NOMO-1 (cell line): Measurements from ENCODE around the gene GRIP1.

ENCODE experiments used
- DNase-seq, 2 experiments: peaks; one replicate each; lab custom pipeline; 2025; ENCODE audit not compliant: unreplicated experiment in 2 of 2; lab: John Stamatoyannopoulos, UW

The GRIP1 gene

DNA sequence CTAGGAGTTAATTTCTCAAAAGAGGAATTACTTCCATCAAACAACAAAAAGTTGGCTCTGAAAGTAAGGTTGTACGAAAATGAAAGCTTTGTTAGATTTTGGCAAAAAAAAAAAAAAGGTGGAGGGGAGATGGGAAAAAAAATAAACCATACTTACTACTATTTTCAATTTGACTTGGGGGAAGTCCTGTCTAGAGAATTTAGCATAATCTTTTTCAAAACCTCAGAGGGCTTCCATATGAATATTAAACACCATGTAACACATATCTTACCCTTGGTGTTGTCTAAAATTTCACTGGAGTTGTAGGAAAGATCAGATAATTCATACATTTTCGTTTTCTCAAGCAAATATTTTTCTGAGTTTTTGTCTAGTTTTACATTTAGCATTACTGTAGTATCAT is 17.5 kb downstream of the GRIP1 start:
- no peak for DNase-seq

DNA sequence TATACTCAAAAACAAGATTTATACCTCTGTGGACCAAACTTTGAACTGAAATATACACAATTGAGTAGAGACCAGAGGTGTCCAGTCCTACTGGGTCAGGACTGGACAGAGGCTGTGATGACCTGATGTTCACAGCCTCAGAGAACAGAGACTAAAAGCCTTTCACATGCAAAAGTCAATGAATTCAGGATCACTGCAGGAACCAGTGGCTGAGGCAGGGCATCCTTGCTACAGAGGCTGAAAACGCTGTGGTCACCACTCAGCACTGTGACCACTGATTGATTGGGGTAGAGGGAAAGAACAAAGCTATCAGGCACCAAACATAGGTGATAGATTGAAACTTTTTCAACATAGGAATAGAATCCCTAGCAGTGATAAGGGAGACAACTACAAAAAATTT is 25.1 kb downstream of the GRIP1 start:
- no peak for DNase-seq

DNA sequence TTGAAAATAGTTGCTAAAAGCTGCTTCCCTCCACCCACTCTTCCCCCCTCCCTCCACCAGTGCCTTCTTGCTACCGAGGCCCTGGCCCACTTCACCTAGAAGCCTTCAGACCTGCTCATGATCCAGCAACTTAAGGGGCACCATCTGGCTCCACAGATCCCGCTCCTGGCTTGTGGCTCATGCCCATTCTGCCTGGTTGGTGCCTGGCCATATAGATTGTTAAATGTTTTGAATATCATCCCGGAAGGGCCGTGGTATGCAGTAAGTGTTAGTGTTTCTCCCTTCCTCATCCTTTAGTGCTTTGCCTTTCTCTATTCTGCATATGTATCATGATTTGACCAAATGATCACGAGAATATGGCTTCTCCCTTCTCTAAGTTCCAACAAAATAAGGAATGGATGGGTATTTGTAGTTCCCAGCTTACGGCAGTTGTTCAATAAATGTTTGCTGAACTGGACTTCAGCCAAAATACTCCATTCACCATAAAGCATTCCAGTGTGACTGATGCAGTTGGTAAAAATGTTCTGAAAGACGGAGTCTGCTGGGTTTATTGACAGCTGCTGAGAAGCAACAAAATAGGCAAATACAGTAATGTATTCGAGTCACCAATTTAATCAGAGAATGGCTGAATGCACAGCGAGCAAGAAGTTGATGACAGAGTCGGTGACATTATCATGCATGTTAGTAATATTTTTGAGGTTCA is 30.7 kb downstream of the GRIP1 start:
- DNase-seq = no peak

DNA sequence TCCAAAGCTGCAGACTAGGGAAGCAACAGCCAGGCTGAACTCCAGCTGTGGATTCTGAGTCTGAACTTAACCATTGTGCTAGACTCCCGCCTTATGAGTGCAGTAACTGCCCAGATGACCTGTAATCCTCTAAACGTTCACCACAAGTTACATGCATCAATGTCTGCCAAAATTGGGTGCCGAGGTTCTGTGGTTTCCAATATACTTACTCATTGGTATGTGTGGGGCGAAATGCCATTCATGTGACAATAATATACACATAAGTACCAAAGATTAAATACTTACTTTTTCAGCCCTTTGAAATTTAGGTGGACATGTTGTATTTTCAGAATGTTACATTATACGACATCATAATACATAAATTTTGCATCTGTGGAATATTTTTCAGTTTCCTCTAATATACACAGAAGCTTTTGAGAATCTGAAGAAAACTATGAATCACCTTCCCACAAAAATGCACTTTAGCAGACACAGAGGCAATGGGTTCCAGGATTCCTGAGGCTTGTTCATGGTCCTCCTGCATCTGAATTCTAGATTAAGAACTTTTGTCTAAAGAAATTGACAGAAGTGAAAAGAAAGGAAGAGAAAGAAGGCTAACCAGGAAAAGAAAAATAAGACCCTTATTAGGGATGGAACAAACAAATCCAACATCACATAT is 31.7 kb downstream of the GRIP1 start:
- no peak for DNase-seq

DNA sequence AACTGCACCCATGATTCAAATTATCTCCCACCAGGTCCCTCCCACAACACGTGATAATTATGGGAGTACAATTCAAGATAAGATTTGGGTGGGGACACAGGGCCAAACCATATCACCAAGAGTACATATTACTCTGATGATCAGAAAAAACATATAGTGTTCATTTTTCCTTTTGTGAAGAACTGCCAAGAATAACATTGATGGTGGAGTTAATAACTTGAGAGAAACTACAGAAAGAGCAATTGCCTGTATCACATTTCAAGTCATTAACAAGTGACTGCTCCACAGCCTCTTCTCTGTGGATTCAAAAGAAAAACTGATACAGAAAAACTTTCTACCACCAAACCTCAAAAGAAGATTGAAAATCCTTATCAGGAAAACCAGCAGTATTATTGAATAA is 34.7 kb downstream of the GRIP1 start:
- DNase-seq = no peak

DNA sequence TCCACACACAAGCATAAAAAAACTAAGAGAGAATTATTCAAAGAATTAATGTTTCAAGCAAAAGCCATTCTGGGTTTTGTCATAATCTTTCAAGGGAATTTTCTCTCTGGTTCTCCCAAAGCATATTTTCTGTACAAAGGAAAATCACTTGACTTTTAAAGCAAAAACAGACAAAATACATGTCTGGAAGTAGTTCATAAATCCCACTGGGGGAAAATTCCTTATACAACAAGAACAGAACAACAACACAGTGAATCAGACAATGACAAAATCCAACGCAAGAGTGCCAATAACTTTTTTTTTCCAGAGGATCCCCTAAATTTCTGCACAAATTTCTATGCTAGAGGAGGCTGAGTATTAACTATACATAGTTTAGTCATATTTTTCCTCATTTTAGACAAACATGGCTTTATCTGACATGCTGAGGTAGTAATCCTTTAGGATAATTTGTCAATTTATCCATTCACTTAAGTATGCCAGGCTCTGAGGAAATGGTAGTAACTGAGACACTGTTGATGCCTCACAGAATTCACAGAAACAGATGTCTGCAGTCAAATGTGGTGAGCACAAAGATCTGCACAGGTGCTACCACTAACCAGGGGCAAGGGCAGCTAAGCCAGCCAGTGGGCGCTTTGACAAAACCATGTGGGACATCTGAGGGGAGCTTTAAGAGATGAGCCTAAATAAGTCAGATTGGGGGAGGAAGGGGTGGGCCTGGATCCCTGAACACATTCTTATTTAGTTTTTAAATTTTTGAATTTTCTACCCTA is 38.0 kb downstream of the GRIP1 start:
- no peak for DNase-seq

DNA sequence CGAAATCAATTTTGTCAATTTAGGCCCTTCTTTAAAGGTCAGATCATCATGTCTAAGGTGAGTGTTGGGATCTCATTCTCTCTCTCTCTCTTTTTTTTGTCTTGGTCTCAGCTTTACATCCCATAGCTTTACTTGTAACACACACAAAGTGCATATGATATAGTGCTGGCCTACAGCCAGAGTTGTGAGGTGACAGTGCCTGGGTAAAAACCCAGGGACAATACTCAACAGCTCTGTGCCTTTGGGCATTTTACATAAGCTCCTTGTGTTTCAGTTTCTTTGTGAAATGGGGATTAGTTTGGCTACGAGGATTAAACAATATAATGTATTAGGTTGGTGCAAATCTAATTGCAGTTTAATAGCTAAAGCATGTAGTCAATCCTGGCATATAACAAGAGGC is 40.2 kb downstream of the GRIP1 start:
- no peak for DNase-seq

DNA sequence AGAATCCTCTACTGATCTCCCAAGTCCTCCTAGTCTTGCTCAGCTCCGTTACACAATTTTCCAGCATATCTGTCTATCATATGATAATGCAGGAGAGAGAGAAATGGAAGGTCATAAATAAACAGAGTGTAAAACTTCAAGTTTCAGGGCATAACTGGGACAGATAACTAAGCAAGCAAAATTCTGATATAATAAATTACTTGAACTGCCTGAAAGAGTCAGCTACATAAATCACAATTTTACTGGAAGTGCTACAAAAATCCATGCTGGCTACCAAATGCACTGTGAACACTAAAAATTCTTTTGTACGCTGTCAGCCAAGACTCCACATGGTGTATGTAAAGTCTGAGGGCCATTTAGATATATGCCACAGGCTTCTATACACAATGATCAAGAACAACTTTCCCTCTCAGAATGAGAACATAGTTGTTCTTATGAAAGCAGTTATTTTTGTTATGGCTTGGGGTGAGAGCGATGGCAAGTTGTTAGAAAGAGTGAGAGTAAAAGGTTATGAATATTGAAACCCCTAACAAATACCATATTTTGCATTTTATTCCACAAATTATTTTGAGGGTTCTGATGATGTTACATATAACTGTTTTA is 41.1 kb downstream of the GRIP1 start:
- DNase-seq = no peak

DNA sequence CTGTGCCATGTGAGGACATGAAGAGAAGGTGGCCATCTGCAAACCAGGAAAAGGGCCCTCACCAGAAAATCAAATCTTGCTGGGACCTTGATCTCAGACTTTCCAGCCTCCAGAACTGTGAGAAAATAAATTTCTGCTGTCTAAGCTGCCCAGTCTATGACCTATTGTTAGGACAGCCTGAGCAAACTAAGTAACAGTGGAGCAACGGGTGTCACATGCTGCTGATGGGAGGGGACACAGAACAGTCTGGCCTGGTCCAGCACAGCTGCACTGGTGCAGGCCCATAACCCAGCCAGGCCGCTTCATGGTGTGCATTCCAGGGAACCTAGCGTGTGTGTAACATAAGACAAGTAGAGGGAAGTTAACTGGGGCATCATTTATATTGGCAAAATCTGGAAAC is 42.1 kb downstream of the GRIP1 start:
- DNase-seq = no peak

DNA sequence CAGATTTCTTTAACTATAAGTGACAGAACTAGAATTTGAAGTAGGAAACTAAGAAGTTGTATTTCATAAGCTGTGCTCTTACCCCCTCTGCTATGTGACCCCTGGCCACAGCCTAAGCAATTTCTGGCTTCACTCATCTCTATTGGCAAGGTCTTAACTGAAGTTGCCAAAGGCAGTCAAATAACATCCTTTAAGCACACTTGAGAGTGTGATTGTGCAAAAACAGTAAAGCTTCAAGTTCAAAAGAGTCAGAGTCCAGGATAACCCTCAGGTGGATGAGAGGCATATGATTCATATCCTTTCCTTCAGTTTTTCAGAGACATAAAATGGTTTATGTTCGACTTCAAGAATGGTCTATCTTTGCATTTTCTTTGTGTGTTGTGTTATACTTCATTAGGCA is 45.2 kb downstream of the GRIP1 start:
- no peak for DNase-seq

DNA sequence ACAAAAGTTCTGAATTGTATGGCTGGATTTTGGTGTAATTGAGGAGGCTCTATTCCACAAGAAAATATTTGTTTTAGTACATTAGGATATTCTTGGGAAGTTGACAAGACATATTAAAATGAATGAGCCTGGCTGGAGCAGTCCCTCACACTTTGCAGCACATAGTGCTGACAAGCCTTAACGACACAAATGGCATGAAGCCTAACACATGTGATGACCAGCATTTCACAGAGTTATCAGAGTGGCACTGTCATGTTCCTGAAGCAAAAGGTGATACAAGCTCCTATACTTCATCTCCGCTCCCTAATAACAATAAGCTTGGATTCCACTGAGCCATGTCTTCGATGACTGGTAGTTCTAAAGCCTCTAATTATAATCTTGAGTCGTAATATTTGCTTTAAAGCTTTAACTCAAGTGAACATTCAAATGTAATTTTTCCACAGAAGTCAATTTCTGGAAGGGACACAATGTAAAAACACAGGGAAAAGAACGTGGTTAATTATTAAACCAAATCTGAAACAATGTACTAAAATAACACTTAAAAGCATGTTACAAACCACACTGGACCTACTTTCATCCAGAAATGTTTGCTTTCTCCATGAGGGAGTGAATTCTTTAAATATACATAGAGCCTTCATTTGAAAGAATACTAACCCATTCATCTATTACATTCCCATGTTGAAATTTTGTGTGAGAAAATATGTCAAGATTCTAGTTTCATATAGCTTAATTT is 49.6 kb downstream of the GRIP1 start:
- no peak for DNase-seq

DNA sequence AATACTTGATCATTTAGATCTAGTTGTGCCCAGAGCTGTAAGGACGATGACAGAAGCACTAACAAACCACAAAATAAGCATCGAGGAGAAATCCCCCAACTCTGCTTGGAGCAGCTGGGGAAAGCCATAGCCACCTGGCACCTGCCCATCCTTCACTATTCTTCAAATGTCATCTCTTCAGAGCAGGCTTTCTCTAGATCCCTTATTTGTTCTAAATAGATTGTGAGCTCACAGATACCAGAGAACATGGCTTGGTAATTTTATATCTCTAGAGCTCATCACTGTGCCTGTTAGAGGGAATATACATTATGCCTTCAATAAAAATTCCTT is 50.9 kb downstream of the GRIP1 start:
- no peak for DNase-seq

DNA sequence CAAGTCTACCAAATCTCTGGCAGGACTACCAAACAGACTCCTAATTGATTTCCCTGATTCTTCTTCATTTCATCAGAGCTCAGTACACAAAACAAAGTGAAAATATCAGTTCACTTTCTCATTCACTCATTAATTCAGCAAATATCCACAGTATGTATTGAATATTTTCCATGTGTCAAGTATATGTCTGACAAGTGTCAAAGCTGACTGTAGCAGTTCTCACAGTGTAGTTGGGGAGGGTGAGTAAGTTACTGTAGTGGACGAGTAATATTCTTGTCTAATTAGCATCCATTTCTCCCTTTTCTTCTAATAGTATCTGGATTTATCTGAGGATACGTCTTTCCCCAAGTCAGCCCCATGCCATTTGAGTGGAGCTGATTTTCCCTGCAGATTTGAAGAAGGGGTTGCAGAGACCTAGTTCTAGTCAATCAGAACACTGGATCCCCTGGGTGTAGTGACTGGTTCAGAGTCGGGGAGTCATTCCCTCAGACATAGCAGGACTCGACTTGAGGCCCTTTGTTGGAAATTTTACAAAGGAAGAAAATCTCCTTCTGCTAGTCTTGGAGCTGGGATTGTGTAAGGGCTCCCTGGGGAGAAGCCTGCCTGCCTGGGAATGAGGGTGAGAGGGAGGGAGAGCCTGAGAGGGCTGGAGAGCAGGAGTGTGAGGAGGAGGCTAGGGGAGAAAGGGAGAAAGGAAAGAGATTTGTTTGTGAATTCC is 51.4 kb downstream of the GRIP1 start:
- no peak for DNase-seq

DNA sequence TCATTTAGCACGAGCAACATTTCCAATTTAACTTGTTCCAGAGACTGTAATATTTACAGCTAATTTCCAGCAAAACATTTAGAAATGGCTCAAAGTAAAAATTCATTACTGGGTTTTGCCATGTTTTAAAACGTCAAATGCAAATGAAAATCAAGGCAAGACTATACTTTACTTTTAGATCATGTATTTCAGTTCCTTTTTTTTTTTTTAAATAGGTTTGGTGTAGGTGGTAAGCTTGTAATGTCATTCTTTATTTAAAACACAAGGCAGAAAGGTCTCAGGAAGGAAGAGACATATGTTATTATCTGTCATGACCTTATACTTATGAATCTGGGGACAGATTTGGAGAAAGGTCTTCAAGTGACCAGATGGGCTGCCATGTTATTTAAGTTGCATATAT is 54.1 kb downstream of the GRIP1 start:
- peak; percentile 18 to 39 for DNase-seq

DNA sequence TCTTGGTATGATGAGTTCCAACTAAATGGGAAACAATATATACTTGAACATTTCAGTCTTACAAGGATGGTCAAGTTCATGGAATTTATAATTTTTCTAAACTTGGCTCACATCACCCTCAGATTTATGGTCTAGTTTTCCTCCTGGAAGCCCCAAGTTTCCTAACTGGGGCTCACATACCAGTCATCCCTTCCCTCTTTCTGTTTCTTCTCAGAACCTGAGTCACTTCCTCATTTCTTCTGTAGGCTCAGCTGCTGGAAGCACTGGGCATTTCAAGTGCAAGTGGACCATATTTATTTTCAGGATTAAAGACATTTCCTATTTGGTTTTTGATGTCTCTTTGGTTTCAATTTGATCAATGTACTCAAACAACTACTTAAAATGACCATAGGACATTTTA is 55.4 kb downstream of the GRIP1 start:
- peak in 1 of 2 experiments; percentile 63 for DNase-seq

DNA sequence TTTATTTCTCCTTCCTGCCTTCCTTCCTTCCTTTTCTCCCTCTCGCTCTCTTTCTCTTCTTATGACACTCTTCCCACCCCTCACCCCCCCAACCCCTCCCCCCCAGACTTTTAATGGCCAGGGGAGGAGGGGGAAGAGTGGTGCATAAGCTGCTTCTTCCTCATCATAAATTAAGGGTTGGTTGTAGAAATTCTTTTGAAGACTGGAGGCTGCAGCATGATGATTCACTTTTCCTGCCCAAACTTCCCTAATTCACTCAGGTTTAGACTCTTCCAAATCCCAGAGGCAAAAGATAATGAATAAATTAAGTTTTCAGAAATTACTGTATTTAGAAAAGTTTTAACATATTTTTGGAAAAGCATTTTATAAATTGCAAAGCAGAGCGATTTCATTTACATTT is 58.2 kb downstream of the GRIP1 start:
- peak; percentile 38 to 59 for DNase-seq

DNA sequence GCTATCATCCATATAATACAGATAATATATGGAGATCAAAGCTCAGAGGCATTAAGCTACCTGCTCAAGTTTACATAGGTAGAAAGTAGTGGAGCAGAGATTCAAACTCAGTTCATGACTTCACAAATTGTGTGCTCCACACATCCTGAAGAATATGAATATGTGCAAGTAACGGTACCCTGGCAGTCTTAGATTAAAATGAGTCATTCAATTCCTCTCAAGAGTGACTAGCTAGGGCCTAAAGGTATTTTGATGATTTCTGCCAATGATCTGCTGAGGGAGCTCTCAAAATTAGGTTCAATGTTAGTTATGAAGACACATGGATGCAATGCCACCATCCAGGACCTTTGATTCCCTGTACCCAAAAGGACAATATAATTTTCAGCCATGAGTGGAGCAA is 58.9 kb downstream of the GRIP1 start:
- DNase-seq = peak in 1 of 2 experiments; percentile 31

DNA sequence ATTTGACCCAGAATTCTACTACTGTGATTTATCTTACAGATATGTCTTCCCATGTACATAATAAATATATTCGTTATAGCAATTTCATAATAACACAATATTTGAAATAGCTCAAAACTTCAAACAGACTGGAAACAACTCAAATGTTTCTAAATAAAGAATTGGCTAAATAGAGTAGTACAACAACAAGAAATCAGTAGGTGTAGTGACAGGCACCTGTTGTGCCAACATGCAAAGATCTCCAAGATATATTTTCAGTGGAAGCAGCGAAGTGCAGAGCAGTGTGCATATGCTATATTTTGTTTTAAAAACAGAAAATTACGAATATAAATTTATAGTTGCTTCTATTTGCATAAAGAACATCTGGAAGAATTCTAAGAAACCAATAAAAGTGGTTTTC is 60.9 kb downstream of the GRIP1 start:
- no peak for DNase-seq

DNA sequence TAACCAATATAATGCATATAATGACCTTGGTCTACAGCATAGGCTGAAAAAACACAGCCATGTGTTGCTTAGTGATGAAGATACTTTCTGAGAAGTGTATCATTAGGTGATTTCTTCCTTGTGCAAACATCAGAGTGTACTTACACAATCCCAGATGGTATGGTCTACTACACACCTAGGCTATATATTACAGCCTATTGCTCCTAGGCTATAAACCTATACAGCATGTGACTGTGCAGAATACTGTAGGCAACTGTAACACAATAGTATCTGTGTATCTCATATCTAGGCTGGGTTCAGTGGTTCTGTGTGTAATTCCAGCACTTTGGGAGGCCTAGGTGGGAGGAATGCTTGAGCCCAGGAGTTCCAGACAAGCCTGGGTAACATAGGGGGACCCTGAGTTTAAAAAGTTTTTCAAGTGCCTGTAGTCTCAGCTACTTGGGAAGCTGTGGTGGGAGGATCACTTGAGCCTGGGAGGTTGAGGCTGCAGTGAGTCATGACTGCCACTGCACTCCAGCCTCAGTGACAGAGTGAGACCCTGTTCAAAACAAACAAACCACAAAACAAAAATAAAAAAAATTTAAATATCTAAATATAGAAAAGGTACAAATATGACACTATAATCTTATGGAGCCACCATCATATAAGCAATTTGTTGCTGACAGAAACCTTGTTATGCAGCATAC is 66.6 kb downstream of the GRIP1 start:
- no peak for DNase-seq

DNA sequence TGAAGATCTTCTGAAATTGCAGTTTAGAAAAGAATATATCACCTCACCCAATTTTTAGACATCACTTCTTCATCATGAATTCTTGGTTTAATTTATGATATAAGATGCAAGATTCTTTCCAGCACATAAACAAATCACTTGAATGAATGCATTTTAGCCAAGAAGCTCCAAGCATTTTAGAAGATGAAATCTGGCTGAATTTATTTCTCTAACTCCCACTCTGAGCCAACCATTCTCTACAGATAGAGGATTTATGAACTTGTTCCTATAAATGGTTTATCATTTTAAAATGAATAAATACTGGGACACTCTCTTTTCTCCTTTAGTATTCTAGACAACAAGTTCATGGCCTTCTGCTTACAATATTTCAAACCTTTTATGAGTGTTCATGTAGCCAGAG is 71.7 kb downstream of the GRIP1 start:
- no peak for DNase-seq
